ENCODE data around the gene KHK.

DNA sequence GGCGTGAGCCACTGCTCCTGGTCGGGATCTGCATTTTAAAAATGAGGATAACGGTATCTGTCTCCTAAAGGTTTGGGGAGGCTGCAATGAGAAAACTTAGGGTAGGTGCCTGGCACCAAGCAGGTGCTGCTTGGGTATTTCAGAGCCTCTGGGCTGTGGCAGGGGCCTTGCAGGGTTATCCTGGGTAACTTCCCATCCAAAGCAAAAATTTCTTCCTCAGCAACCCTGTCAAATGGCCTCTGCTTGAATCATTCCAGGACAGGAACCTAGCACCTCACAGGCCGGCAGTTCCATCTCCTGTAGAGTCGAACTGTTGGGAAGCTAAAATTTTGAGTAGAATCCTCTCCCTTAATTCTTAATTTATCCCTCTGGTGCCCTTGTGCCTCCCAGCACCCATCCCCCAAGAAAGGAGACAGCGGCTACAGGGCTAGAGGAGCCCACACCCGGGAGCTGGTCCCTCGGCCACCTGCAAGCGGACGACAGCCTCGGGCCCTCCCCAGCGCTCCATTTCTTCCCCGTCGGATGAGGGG is 31.5 kb downstream of the KHK start:
- TF ChIP-seq, protein P1, sequence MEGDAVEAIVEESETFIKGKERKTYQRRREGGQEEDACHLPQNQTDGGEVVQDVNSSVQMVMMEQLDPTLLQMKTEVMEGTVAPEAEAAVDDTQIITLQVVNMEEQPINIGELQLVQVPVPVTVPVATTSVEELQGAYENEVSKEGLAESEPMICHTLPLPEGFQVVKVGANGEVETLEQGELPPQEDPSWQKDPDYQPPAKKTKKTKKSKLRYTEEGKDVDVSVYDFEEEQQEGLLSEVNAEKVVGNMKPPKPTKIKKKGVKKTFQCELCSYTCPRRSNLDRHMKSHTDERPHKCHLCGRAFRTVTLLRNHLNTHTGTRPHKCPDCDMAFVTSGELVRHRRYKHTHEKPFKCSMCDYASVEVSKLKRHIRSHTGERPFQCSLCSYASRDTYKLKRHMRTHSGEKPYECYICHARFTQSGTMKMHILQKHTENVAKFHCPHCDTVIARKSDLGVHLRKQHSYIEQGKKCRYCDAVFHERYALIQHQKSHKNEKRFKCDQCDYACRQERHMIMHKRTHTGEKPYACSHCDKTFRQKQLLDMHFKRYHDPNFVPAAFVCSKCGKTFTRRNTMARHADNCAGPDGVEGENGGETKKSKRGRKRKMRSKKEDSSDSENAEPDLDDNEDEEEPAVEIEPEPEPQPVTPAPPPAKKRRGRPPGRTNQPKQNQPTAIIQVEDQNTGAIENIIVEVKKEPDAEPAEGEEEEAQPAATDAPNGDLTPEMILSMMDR (conservative IDR thresholded peaks at IDR 0.05): no peak
- no peak for TF ChIP-seq ZFX (IDR thresholded peaks at IDR 0.05)

Data from C4-2B (cell line).